HEK293T (cell line): ENCODE data around the gene ARHGAP8.

Experiments
- ARNT ChIP-seq: fragments of 450-650 bp; IDR thresholded peaks from 2 replicates; pipeline ENCODE4 v1.6.1; 2017; ENCODE audit warnings: mild to moderate bottlenecking
- BHLHE40 ChIP-seq: fragments of 450-650 bp; IDR thresholded peaks from 2 replicates; pipeline ENCODE4 v1.6.1; 2016; ENCODE audit warnings: mild to moderate bottlenecking, moderate library complexity, borderline replicate concordance
- CTBP1 ChIP-seq: fragments of 450-650 bp; IDR thresholded peaks from 2 replicates; pipeline ENCODE4 v1.6.1; 2016; ENCODE audit warnings: borderline replicate concordance
- ELF4 ChIP-seq: fragments of 450-650 bp; IDR thresholded peaks from 2 replicates; pipeline ENCODE4 v1.6.1; 2017; ENCODE audit warnings: antibody characterized with exemption
- FOXA1 ChIP-seq: fragments of 450-650 bp; IDR thresholded peaks from 2 replicates; pipeline ENCODE4 v1.6.1; 2016; ENCODE audit warnings: mild to moderate bottlenecking
- FOXK2 ChIP-seq: fragments of 450-650 bp; IDR thresholded peaks from 2 replicates; pipeline ENCODE4 v1.6.1; 2016; ENCODE audit warnings: mild to moderate bottlenecking
- FOXM1 ChIP-seq: fragments of 450-650 bp; IDR thresholded peaks from 2 replicates; pipeline ENCODE4 v1.6.1; 2017; ENCODE audit warnings: mild to moderate bottlenecking, borderline replicate concordance
- HDGF ChIP-seq: fragments of 450-650 bp; IDR thresholded peaks from 2 replicates; pipeline ENCODE4 v1.6.1; 2017; ENCODE audit warnings: antibody characterized with exemption, borderline replicate concordance
- LEF1 ChIP-seq: fragments of 450-650 bp; IDR thresholded peaks from 2 replicates; pipeline ENCODE4 v1.6.1; 2017; ENCODE audit warnings: mild to moderate bottlenecking, borderline replicate concordance
- PKNOX1 ChIP-seq: fragments of 450-650 bp; IDR thresholded peaks from 2 replicates; pipeline ENCODE4 v1.6.1; 2016
- SP1 ChIP-seq: fragments of 450-650 bp; IDR thresholded peaks from 2 replicates; pipeline ENCODE4 v1.6.1; 2017
- TARDBP ChIP-seq: fragments of 450-650 bp; IDR thresholded peaks from 2 replicates; pipeline ENCODE4 v1.6.1; 2016
- ZNF384 ChIP-seq: fragments of 450-650 bp; IDR thresholded peaks from 2 replicates; pipeline ENCODE4 v1.6.1; 2016

DNA sequence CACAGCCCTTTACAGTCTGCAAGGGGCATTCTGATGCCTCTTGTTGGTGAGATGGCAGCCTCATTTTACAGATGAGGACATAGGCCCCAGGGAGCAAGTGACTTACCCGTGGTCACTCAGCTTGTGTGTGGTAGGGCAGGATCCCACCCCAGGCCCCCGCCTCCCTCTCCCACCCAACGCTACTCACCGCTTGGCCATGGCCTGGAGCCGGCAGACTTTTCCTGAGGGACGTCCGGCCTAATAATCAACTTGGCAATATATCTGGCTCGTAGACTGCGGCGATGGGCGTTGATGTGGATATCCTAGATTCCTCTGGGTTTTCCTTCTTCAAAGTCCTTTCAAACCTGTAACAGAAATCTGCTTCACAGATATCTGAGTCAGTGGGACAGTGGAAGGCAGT is 57.1 kb downstream of the ARHGAP8 start:
- TF ChIP-seq TARDBP (no peak), CTBP1 (no peak), ZNF384 (no peak), PKNOX1 (no peak), ARNT (no peak), ELF4 (no peak), BHLHE40 (no peak), FOXM1 (no peak), SP1 (no peak), HDGF (no peak), FOXA1 (no peak), FOXK2 (no peak), LEF1 (no peak)
